MM.1S (cell line): ENCODE measurements around the gene OR2A1.
"Not testable (repeated sequence)": the region's sequence is repeated elsewhere in the genome, so short reads cannot be mapped to it uniquely, and the experiment has no call there.

Experiments used
- EZH2 ChIP-seq: fragments of 300-600 bp; sonication (generic); optimal IDR thresholded peaks from 2 replicates; pipeline ENCODE3; 2017; ENCODE audit warnings: low read depth, mild to moderate bottlenecking, antibody characterized with exemption, low read length, mixed read lengths
- EZH2phosphoT487 ChIP-seq: fragments of 300-600 bp; sonication (generic); IDR thresholded peaks from 2 replicates; pipeline ENCODE4 v1.6.1; 2018; ENCODE audit warnings: antibody characterized with exemption, low read length
- TF ChIP-seq, protein P1 (sequence below): fragments of 300-600 bp; sonication (generic); IDR thresholded peaks from 2 replicates; pipeline ENCODE4 v1.5.1; 2016; ENCODE audit warnings: antibody characterized with exemption, low read length, mixed read lengths

DNA sequence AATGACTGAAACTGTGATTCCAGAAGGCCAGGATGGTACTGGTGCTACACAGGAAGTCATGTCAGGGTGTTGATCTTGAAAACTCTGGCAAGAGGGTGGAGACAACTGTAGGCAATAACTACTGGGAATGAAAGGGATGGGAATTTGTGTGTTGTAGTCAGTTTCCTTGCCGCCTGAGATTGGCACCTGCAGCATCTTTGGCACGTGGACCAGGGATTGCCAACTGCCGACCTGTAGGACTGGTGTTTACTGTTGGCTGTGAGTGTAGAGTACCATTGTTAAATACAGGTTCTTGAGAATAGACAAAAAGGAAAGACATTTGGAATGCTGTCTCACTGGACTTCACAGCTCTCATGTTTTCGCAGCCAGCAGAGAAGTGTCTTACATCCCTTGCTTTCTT is 11.1 kb downstream of the OR2A1 start:
- TF ChIP-seq, protein P1, sequence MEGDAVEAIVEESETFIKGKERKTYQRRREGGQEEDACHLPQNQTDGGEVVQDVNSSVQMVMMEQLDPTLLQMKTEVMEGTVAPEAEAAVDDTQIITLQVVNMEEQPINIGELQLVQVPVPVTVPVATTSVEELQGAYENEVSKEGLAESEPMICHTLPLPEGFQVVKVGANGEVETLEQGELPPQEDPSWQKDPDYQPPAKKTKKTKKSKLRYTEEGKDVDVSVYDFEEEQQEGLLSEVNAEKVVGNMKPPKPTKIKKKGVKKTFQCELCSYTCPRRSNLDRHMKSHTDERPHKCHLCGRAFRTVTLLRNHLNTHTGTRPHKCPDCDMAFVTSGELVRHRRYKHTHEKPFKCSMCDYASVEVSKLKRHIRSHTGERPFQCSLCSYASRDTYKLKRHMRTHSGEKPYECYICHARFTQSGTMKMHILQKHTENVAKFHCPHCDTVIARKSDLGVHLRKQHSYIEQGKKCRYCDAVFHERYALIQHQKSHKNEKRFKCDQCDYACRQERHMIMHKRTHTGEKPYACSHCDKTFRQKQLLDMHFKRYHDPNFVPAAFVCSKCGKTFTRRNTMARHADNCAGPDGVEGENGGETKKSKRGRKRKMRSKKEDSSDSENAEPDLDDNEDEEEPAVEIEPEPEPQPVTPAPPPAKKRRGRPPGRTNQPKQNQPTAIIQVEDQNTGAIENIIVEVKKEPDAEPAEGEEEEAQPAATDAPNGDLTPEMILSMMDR: not testable (repeated sequence)
- TF ChIP-seq EZH2phosphoT487, EZH2: not testable (repeated sequence)
